Lower lobe of right lung (tissue), 2 donors: Measurements from ENCODE around the gene CHAC1. TPM values are rescaled to one million over a fixed set of nuclear protein-coding genes. Genes with fewer than 3 reads are reported as not detected.

ENCODE experiments used
- ATAC-seq, 2 donors: fragments of 200-7000 bp; cut with Tn5 transposase; one replicate each; pipeline ENCODE4 v1.9.1; 2020 to 2022; ENCODE audit warnings: mild to moderate bottlenecking in 2 of 2, moderate library complexity in 2 of 2
- DNase-seq: peaks from one replicate; pipeline ENCODE4 v3.0.0-alpha.2; 2020
- H3K27ac ChIP-seq: fragments of 200-600 bp; one replicate; pipeline ENCODE4 v1.8.0; 2022
- H3K27me3 ChIP-seq: fragments of 200-600 bp; one replicate; pipeline ENCODE4 v1.8.0; 2022; ENCODE audit warnings: low read depth
- H3K36me3 ChIP-seq: fragments of 200-600 bp; one replicate; pipeline ENCODE4 v1.8.0; 2022; ENCODE audit warnings: mild to moderate bottlenecking
- H3K4me1 ChIP-seq: fragments of 200-600 bp; one replicate; pipeline ENCODE4 v1.8.0; 2022
- H3K4me3 ChIP-seq: fragments of 200-600 bp; one replicate; pipeline ENCODE4 v1.8.0; 2022; ENCODE audit warnings: mild to moderate bottlenecking
- H3K9me3 ChIP-seq: fragments of 200-600 bp; one replicate; pipeline ENCODE4 v1.8.0; 2022
- CTCF ChIP-seq: fragments of 200-600 bp; IDR thresholded peaks from one replicate; pipeline ENCODE4 v1.8.0; 2022; ENCODE audit warnings: antibody characterized with exemption, mild to moderate bottlenecking
- intact Hi-C: fragments of 100-400 bp; cut with DNase I; formaldehyde crosslinking; loops from one replicate; pipeline ENCODE4 v1.11.0; 2022
- total RNA-seq: library from RNA; stranded (reverse); fragmentation: NEBNext Ultra II Directional; extraction: Animal tissue kit (Norgen Biotek cat#: 25700); gene quantifications from one replicate; pipeline ENCODE4 v1.2.1, GENCODE V29; 2021
- donor health status: DM: no; HTN: yes; CAD: no; lungs with severe emphysema.

CHAC1 gene
- total RNA-seq, 1 donor from 2014 or later, result 1.8 TPM

DNA sequence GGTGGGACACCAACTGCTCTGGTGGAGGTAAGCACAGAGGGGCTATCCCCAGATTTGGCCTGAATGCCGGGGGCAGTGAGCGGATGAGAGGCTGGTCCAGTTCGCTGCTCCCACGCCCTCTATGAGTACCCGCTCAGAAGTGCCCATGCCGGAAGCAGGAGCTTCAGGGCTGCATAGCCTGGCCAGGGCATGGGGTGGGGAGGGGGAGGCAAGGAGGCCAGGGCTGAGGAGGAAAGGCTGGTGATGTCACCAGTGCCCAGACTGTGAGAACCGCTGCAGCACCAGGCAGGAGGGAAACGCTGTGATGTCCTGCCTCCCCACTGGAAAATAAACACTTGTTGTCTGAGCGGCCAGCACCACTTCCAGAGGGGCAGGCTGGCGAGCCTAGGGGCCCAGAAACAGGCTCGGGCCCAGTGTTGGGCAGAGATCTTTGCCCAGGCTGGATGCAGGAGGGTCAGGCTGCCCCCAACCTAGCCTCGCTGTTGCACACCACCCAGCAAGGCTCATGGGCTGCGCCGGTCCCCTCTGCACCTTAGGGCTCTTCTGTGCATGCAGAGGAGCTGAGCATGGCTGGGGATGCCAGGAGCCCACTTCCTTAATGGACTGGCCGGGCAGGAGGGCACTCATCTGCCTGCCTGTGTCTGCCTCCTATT, 35.0 kb upstream of the CHAC1 start:
- H3K27me3 ChIP-seq, result no peaks in the 10 kb centered on the region
- H3K27ac ChIP-seq, result peak overlapping the region; percentile 79
- ATAC-seq (peak; percentile 64 to 76), DNase-seq (no peak)
- H3K9me3 ChIP-seq, result no peaks in the 10 kb centered on the region
- H3K4me1 ChIP-seq, result peaks cover 36% of the 10 kb centered on the region
- H3K4me3 ChIP-seq, result peak overlapping the region; percentile 11
- no peaks in the 10 kb centered on the region for H3K36me3 ChIP-seq
- intact Hi-C loops, result no loop called here
- no peak for TF ChIP-seq CTCF

DNA sequence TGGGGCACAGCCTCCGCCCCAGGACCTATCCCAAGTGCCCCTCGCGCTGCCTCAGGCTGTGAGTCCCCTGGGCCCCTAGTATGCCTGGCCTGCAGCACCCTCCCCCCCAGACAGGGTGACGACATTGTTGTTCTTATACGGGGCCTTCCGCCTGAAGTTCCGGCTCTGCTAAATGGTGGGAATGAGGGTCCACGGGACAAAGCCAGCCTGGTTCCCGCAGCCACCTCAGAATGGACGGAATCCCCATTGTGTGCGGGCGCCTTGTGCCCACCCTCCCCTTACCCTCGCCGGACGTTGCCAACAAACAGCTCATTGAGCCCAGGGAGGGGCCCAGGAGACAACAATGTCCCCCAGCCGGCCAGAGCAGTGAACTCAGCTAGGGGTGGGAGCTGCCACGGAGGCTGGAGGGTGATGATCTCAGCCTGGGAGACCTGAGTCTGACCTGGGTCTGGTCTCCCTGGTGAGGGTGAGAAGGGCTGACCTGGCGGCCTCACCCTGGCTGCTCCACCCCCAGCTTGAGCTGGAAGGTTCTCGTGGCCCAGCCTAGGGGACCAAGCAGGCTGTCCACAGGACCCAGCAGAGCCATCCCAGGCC, 34.4 kb upstream of the CHAC1 start:
- H3K4me3 ChIP-seq, result no peak overlapping the region
- H3K9me3 ChIP-seq, result no peaks in the 10 kb centered on the region
- H3K36me3 ChIP-seq, result no peaks in the 10 kb centered on the region
- H3K4me1 ChIP-seq, result peaks cover 36% of the 10 kb centered on the region
- DNase-seq, result no peak
- no peaks in the 10 kb centered on the region for H3K27me3 ChIP-seq
- intact Hi-C loops, result no loop called here
- peak; percentile 27 to 33 for ATAC-seq
- no peak for TF ChIP-seq CTCF
- H3K27ac ChIP-seq, result peak overlapping the region; percentile 79

GRCh38 chr15:40921949-40922607, 31.2 kb upstream of the CHAC1 start:
- no peak overlapping the region for H3K4me3 ChIP-seq
- H3K9me3 ChIP-seq, result no peaks in the 10 kb centered on the region
- no peaks in the 10 kb centered on the region for H3K36me3 ChIP-seq
- DNase-seq (no peak), ATAC-seq (no peak)
- intact Hi-C loops, result no loop called here
- TF ChIP-seq CTCF, result no peak
- H3K27me3 ChIP-seq, result peaks cover 22% of the 10 kb centered on the region
- no peak overlapping the region for H3K27ac ChIP-seq
- H3K4me1 ChIP-seq, result peaks cover 43% of the 10 kb centered on the region

GRCh38 chr15:40922608-40923005, 30.7 kb upstream of the CHAC1 start:
- ATAC-seq, result no peak
- TF ChIP-seq CTCF, result no peak
- Histone ChIP-seq H3K36me3 (no peaks in the 10 kb centered on the region), H3K27ac (no peak overlapping the region), H3K9me3 (no peaks in the 10 kb centered on the region), H3K27me3 (peaks cover 27% of the 10 kb centered on the region), H3K4me1 (peaks cover 43% of the 10 kb centered on the region), H3K4me3 (no peak overlapping the region)
- intact Hi-C loops, result no loop called here
- DNase-seq, result no peak

GRCh38 chr15:40923551-40923950, 29.7 kb upstream of the CHAC1 start:
- ATAC-seq (no peak), DNase-seq (no peak)
- Histone ChIP-seq H3K4me1 (peaks cover 44% of the 10 kb centered on the region), H3K27me3 (peaks cover 35% of the 10 kb centered on the region), H3K4me3 (no peak overlapping the region), H3K36me3 (no peaks in the 10 kb centered on the region), H3K27ac (no peak overlapping the region), H3K9me3 (no peaks in the 10 kb centered on the region)
- no peak for TF ChIP-seq CTCF
- intact Hi-C loops, result no loop called here
